ENCODE measurements around the gene CAMK2N1. TPM values are rescaled to one million over a fixed set of nuclear protein-coding genes. Genes with fewer than 3 reads are reported as not detected.

Gene CAMK2N1
- total and polyA plus RNA-seq, 2 of the 13 experiments (the other 11 are each of a cell fraction or from before 2014, with no cell fraction given): 38.0 to 38.6 TPM

DNA sequence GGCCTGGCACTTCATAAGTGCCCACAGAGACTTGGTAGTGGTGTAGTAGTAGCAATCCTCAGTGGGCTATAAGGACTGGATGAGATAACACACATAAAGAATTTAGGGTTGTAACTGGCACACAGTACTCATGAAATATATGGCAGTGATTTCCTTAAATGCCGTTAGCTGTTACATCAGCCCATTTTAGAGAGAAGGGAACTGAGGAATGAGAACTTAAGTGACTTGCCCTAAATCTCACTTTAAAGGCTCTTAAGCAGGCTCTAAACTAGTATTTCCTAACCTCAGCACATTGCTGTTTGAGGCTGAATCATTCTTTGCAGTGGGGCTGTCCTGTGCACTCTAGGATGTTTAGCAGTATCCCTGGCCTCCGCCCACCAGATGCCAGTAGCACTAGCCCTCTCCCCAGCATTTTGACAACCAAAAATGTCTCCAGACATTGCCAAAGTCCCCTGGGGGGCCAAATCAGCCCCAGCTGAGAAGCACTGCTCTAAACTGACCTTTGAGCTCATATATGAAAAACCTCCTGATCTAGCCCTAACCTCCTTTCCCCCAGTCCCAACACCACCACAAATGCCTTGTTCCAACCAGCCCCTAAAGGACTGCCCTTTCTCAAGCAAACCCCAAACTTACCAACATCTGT lies 11.6 kb downstream of the CAMK2N1 start:
- H3K27me3 ChIP-seq (ENCODE audit: control insufficient read depth in 1 of 2, insufficient read depth in 2 of 2, low read length in 2 of 2): no peaks in the 10 kb centered on the region
- in situ Hi-C loops (cut with HindIII; ENCODE audit: extremely low pct_ligation_motif_present, low pct_unique_long_range_greater_than_20kb) (no loop called here), intact Hi-C loops (cut with micrococcal nuclease; ENCODE audit: unreplicated experiment) (no loop called here)
- H3K4me3 ChIP-seq (replicated peaks in 1 of 3; ENCODE audit: insufficient read depth in 1 of 3, low read depth in 2 of 3, low read length in 3 of 3): 0 out of 6 replicates have a peak overlapping the region, but pooled peaks of 1 of the 3 experiments have one; percentile 7
- peak overlapping the region; percentile 81 for H3K4me2 ChIP-seq (ENCODE audit: low read depth, low read length)
- WGBS (ENCODE audit: low lambda C conversion rate): 35% methylated on average over 1 of the region's 2 CpGs
- FAIRE-seq (no peak), ATAC-seq (peak; percentile 22), DNase-seq (ENCODE audit: low spot score) (no peak)
- H3K9ac ChIP-seq (ENCODE audit: insufficient read depth, low read depth, low read length): 0 out of 2 replicates have a peak overlapping the region, but pooled peaks have one; percentile 40
- H3K27ac ChIP-seq (ENCODE audit: extremely low read length, insufficient read depth, low read length): peak overlapping the region; percentile 61
- H4K20me1 ChIP-seq (ENCODE audit: insufficient read depth, low read length): no peaks in the 10 kb centered on the region
- no peaks in the 10 kb centered on the region for H3K9me3 ChIP-seq (ENCODE audit: low read length)
- H3K79me2 ChIP-seq (ENCODE audit: insufficient read depth, low read length): peaks cover 21% of the 10 kb centered on the region
- CTCF ChIA-PET (ENCODE audit: low intra/inter-chr PET ratio, low total read pairs): no interaction called here
- POLR2A ChIA-PET: interaction anchor here (0.7 to 2.3 kb wide), 3 partner anchors 9 to 18 kb away, joined by 3 to 11 read pairs (median 9); partner anchors contain the start of gene CAMK2N1
- peaks cover 76% of the 10 kb centered on the region for H3K4me1 ChIP-seq (ENCODE audit: insufficient read depth, low read length)
- no peak overlapping the region for H2AFZ ChIP-seq (ENCODE audit: low read length)
- BruUV-seq (replicated peaks): no TSS peak
- H3K36me3 ChIP-seq (replicated peaks in 1 of 2; ENCODE audit: control insufficient read depth in 1 of 2, insufficient read depth in 2 of 2, low read length in 2 of 2): no peaks in the 10 kb centered on the region
- TF ChIP-seq, protein P1, sequence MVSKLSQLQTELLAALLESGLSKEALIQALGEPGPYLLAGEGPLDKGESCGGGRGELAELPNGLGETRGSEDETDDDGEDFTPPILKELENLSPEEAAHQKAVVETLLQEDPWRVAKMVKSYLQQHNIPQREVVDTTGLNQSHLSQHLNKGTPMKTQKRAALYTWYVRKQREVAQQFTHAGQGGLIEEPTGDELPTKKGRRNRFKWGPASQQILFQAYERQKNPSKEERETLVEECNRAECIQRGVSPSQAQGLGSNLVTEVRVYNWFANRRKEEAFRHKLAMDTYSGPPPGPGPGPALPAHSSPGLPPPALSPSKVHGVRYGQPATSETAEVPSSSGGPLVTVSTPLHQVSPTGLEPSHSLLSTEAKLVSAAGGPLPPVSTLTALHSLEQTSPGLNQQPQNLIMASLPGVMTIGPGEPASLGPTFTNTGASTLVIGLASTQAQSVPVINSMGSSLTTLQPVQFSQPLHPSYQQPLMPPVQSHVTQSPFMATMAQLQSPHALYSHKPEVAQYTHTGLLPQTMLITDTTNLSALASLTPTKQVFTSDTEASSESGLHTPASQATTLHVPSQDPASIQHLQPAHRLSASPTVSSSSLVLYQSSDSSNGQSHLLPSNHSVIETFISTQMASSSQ (IDR thresholded peaks at IDR 0.05; ENCODE audit: low read depth): no peak
- TF ChIP-seq, protein P1 (CRISPR knock-in tag; IDR thresholded peaks at IDR 0.05; ENCODE audit: borderline replicate concordance): 0 out of 2 replicates have a peak, but pooled peaks have one; percentile 10
- peak; percentile 80 for TF ChIP-seq ZNF629 (CRISPR knock-in tag; conservative IDR thresholded peaks at IDR 0.05)
- peak; percentile 66 for TF ChIP-seq HNF4A (CRISPR knock-in tag; IDR thresholded peaks at IDR 0.05)
- TF ChIP-seq ZNF574 (CRISPR knock-in tag; IDR thresholded peaks at IDR 0.05): peak; percentile 51; the same call in 1 of the 2 replicates
- no peak for TF ChIP-seq DNMT1 (CRISPR knock-in tag; IDR thresholded peaks at IDR 0.05)
- no peak for TF ChIP-seq ASH2L (IDR thresholded peaks at IDR 0.05; ENCODE audit: insufficient read length, low read depth, low read length)
- TF ChIP-seq SMARCE1 (IDR thresholded peaks at IDR 0.05; ENCODE audit: borderline replicate concordance): no peak
- no peak for TF ChIP-seq ZNF260 (CRISPR knock-in tag; IDR thresholded peaks at IDR 0.05; ENCODE audit: borderline replicate concordance, low read depth)
- TF ChIP-seq CEBPG (CRISPR knock-in tag; IDR thresholded peaks at IDR 0.05): peak; percentile 30; the same call in 1 of the 2 replicates
- no peak for TF ChIP-seq ZNF569 (CRISPR knock-in tag; IDR thresholded peaks at IDR 0.05; ENCODE audit: borderline replicate concordance)
- TF ChIP-seq ZFP90 (CRISPR knock-in tag; IDR thresholded peaks at IDR 0.05; ENCODE audit: borderline replicate concordance): peak; percentile 85; the same call in 1 of the 2 replicates
- TF ChIP-seq MIXL1 (CRISPR knock-in tag; IDR thresholded peaks at IDR 0.05): 0 out of 2 replicates have a peak, but pooled peaks have one; percentile 18
- TF ChIP-seq LCORL (IDR thresholded peaks at IDR 0.05): no peak
- TF ChIP-seq LCORL (CRISPR knock-in tag; IDR thresholded peaks at IDR 0.05): peak; percentile 70; the same call in 1 of the 2 replicates
- TF ChIP-seq, protein P2, sequence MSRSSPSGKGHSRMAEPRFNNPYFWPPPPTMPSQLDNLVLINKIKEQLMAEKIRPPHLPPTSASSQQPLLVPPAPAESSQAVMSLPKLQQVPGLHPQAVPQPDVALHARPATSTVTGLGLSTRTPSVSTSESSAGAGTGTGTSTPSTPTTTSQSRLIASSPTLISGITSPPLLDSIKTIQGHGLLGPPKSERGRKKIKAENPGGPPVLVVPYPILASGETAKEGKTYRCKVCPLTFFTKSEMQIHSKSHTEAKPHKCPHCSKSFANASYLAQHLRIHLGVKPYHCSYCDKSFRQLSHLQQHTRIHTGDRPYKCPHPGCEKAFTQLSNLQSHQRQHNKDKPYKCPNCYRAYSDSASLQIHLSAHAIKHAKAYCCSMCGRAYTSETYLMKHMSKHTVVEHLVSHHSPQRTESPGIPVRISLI (CRISPR knock-in tag; IDR thresholded peaks at IDR 0.05; ENCODE audit: borderline replicate concordance): no peak
- TF ChIP-seq NCOR1 (IDR thresholded peaks at IDR 0.05; ENCODE audit: borderline replicate concordance, low read length): no peak; the same call in 1 of the 2 replicates
